H9 (cell line): ENCODE measurements around the gene AEBP2. TPM values are rescaled to one million over a fixed set of nuclear protein-coding genes. Genes with fewer than 3 reads are reported as not detected.

Source experiments
- DNase-seq: peaks from one replicate; pipeline ENCODE4 v3.0.0-alpha.2; 2017
- H2AFZ ChIP-seq: one replicate; pipeline ENCODE4 v1.6.1; 2013; ENCODE audit warnings: mild to moderate bottlenecking, low read length, control low read depth, moderate library complexity
- H2AK5ac ChIP-seq: 2 replicates; pipeline ENCODE4 v1.6.1; 2013; ENCODE audit warnings: low read length, control low read depth, mixed read lengths; ENCODE audit not compliant: insufficient read length
- H2BK120ac ChIP-seq: one replicate; pipeline ENCODE4 v1.6.1; 2013; ENCODE audit warnings: low read depth, mild to moderate bottlenecking, low read length, control low read depth, inconsistent platforms; ENCODE audit not compliant: poor library complexity, severe bottlenecking
- H2BK12ac ChIP-seq: 2 replicates; pipeline ENCODE4 v1.6.1; 2013; ENCODE audit warnings: low read length, control low read depth, mixed read lengths, low read depth; ENCODE audit not compliant: insufficient read length
- H2BK15ac ChIP-seq: 2 replicates; pipeline ENCODE4 v1.6.1; 2013; ENCODE audit warnings: low read depth, low read length, control low read depth
- H2BK20ac ChIP-seq: one replicate; pipeline ENCODE4 v1.6.1; 2013; ENCODE audit warnings: low read depth, mild to moderate bottlenecking, low read length, control low read depth, inconsistent platforms; ENCODE audit not compliant: poor library complexity, severe bottlenecking
- H2BK5ac ChIP-seq: 2 replicates; pipeline ENCODE4 v1.6.1; 2013; ENCODE audit warnings: low read length, control low read depth, mixed read lengths; ENCODE audit not compliant: insufficient read length
- H3K14ac ChIP-seq: 2 replicates; pipeline ENCODE4 v1.6.1; 2013; ENCODE audit warnings: low read length, control low read depth; ENCODE audit not compliant: insufficient read depth
- H3K18ac ChIP-seq: 2 replicates; pipeline ENCODE4 v1.6.1; 2013; ENCODE audit warnings: low read depth, mild to moderate bottlenecking, mixed read lengths, low read length, control low read depth; ENCODE audit not compliant: insufficient read length
- H3K23ac ChIP-seq: 2 replicates; pipeline ENCODE4 v1.6.1; 2013; ENCODE audit warnings: low read length, control low read depth, mixed read lengths, low read depth; ENCODE audit not compliant: insufficient read length
- H3K23me2 ChIP-seq: 2 replicates; pipeline ENCODE4 v1.6.1; 2013; ENCODE audit warnings: low read depth, mild to moderate bottlenecking, mixed read lengths, low read length, control low read depth; ENCODE audit not compliant: insufficient read length, poor library complexity, severe bottlenecking
- H3K27ac ChIP-seq: 2 replicates; pipeline ENCODE4 v1.5.1; 2013; ENCODE audit warnings: low read length, control low read depth, mixed read lengths, low read depth; ENCODE audit not compliant: insufficient read length
- H3K27me3 ChIP-seq: 2 replicates; pipeline ENCODE4 v1.6.1; 2013; ENCODE audit warnings: low read length, control low read depth, inconsistent platforms; ENCODE audit not compliant: insufficient read depth
- H3K4ac ChIP-seq: 2 replicates; pipeline ENCODE4 v1.6.1; 2013; ENCODE audit warnings: low read depth, mild to moderate bottlenecking, control low read depth, inconsistent platforms, low read length, moderate library complexity
- H3K4me1 ChIP-seq: 2 replicates; pipeline ENCODE4 v1.6.1; 2013; ENCODE audit warnings: low read length, control low read depth, inconsistent platforms; ENCODE audit not compliant: insufficient read depth
- H3K4me2 ChIP-seq: 2 replicates; pipeline ENCODE4 v1.6.1; 2013; ENCODE audit warnings: low read length, control low read depth, mixed read lengths; ENCODE audit not compliant: insufficient read length, insufficient read depth
- H3K56ac ChIP-seq: 2 replicates; pipeline ENCODE4 v1.6.1; 2013; ENCODE audit warnings: low read depth, mild to moderate bottlenecking, mixed read lengths, low read length, control low read depth; ENCODE audit not compliant: insufficient read length
- H3K79me1 ChIP-seq: 2 replicates; pipeline ENCODE4 v1.6.1; 2013; ENCODE audit warnings: low read depth, mild to moderate bottlenecking, moderate library complexity, low read length, control low read depth, inconsistent platforms; ENCODE audit not compliant: insufficient read depth, poor library complexity, severe bottlenecking
- H3K79me2 ChIP-seq: 2 replicates; pipeline ENCODE4 v1.6.1; 2013; ENCODE audit warnings: low read length, control low read depth, inconsistent platforms; ENCODE audit not compliant: insufficient read depth
- H3K9ac ChIP-seq: 2 replicates; pipeline ENCODE4 v1.6.1; 2013; ENCODE audit warnings: low read length, control low read depth, mixed read lengths; ENCODE audit not compliant: insufficient read length; ENCODE audit errors: extremely low read depth
- H3K9me3 ChIP-seq: one replicate; pipeline ENCODE4 v1.6.1; 2013; ENCODE audit warnings: low read depth, low read length, inconsistent platforms; ENCODE audit not compliant: control insufficient read depth
- H3T11ph ChIP-seq: one replicate; pipeline ENCODE4 v1.6.1; 2013; ENCODE audit warnings: mild to moderate bottlenecking, low read length, control low read depth, inconsistent platforms
- H4K20me1 ChIP-seq: one replicate; pipeline ENCODE4 v1.6.1; 2013; ENCODE audit not compliant: control insufficient read depth, insufficient read length, insufficient read depth
- H4K5ac ChIP-seq: 2 replicates; pipeline ENCODE4 v1.6.1; 2013; ENCODE audit warnings: low read depth, mild to moderate bottlenecking, mixed read lengths, low read length, control low read depth; ENCODE audit not compliant: insufficient read length
- H4K8ac ChIP-seq: replicated peaks from 2 replicates; pipeline ENCODE4 v1.6.1; 2013; ENCODE audit warnings: low read length, control low read depth, mixed read lengths, low read depth; ENCODE audit not compliant: insufficient read length
- H4K91ac ChIP-seq: 2 replicates; pipeline ENCODE4 v1.6.1; 2013; ENCODE audit warnings: low read depth, mild to moderate bottlenecking, moderate library complexity, mixed read lengths, low read length, control low read depth; ENCODE audit not compliant: insufficient read length
- H3K27ac Mint-ChIP-seq, 3 experiments: 2 replicates in 2 of 3; 3 replicates in 1 of 3; pipeline ENCODE4 v1.8.0; 2020 to 2021; ENCODE audit warnings: mixed read lengths in 3 of 3, mild to moderate bottlenecking in 1 of 3, moderate library complexity in 1 of 3
- H3K27me3 Mint-ChIP-seq: 2 replicates; pipeline ENCODE4 v1.8.0; 2021; ENCODE audit warnings: low read depth, mild to moderate bottlenecking, moderate library complexity, mixed read lengths
- H3K36me3 Mint-ChIP-seq, 3 experiments: 2 replicates in 2 of 3; 3 replicates in 1 of 3; pipeline ENCODE4 v1.8.0; 2020 to 2021; ENCODE audit warnings: low read depth in 3 of 3, mixed read lengths in 3 of 3; ENCODE audit not compliant: insufficient read depth in 1 of 3
- H3K4me1 Mint-ChIP-seq, 2 experiments: 2 replicates each; pipeline ENCODE4 v1.8.0; 2020; ENCODE audit warnings: mixed read lengths in 2 of 2
- H3K4me3 Mint-ChIP-seq, 2 experiments: 2 replicates in 1 of 2; 3 replicates in 1 of 2; pipeline ENCODE4 v1.8.0; 2020 to 2021; ENCODE audit warnings: mild to moderate bottlenecking in 2 of 2, mixed read lengths in 2 of 2, moderate library complexity in 1 of 2
- H3K9me3 Mint-ChIP-seq, 2 experiments: 2 replicates in 1 of 2; 3 replicates in 1 of 2; pipeline ENCODE4 v1.8.0; 2020; ENCODE audit warnings: mild to moderate bottlenecking in 2 of 2, mixed read lengths in 2 of 2, moderate library complexity in 1 of 2
- total RNA-seq: library from RNA; stranded (reverse); gene quantifications from 2 replicates; pipeline ENCODE4 v1.2.1, GENCODE V29; 2021
- TF ChIP-seq, protein P1 (sequence below): fragments of 200-600 bp; sonication (generic); conservative IDR thresholded peaks from 3 replicates; pipeline ENCODE4 v1.8.0; 2021; ENCODE audit warnings: antibody characterized with exemption, mild to moderate bottlenecking

Gene AEBP2
- total RNA-seq, 1 experiment from 2014 or later = 82.8 TPM

GRCh38 chr12:19544353-19544752, 105.1 kb downstream of the AEBP2 start:
- H3K18ac ChIP-seq = no peak overlapping the region
- no peak overlapping the region for H3K56ac ChIP-seq
- DNase-seq = no peak
- H3K4me1 Mint-ChIP-seq = peaks cover 16 to 19% of the 10 kb centered on the region in 2 experiments
- H2BK15ac ChIP-seq = no peak overlapping the region
- H3K9ac ChIP-seq = no peak overlapping the region
- H4K20me1 ChIP-seq = no peaks in the 10 kb centered on the region
- H3K4ac ChIP-seq = no peak overlapping the region
- no peak overlapping the region for H3T11ph ChIP-seq
- no peak overlapping the region for H2BK20ac ChIP-seq
- no peak overlapping the region for H4K5ac ChIP-seq
- H2AFZ ChIP-seq = no peak overlapping the region
- no peak overlapping the region for H2BK120ac ChIP-seq
- no peak overlapping the region for H2BK5ac ChIP-seq
- no peak overlapping the region for H4K91ac ChIP-seq
- TF ChIP-seq, protein P1, sequence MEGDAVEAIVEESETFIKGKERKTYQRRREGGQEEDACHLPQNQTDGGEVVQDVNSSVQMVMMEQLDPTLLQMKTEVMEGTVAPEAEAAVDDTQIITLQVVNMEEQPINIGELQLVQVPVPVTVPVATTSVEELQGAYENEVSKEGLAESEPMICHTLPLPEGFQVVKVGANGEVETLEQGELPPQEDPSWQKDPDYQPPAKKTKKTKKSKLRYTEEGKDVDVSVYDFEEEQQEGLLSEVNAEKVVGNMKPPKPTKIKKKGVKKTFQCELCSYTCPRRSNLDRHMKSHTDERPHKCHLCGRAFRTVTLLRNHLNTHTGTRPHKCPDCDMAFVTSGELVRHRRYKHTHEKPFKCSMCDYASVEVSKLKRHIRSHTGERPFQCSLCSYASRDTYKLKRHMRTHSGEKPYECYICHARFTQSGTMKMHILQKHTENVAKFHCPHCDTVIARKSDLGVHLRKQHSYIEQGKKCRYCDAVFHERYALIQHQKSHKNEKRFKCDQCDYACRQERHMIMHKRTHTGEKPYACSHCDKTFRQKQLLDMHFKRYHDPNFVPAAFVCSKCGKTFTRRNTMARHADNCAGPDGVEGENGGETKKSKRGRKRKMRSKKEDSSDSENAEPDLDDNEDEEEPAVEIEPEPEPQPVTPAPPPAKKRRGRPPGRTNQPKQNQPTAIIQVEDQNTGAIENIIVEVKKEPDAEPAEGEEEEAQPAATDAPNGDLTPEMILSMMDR = no peak
- H4K8ac ChIP-seq = no peak overlapping the region
- no peaks in the 10 kb centered on the region for H3K4me1 ChIP-seq
- no peak overlapping the region for H3K4me2 ChIP-seq
- H3K36me3 Mint-ChIP-seq = no peaks in the 10 kb centered on the region
- H3K27me3 ChIP-seq = no peaks in the 10 kb centered on the region
- no peaks in the 10 kb centered on the region for H3K9me3 ChIP-seq
- H2AK5ac ChIP-seq = no peak overlapping the region
- H3K27ac Mint-ChIP-seq = no peak overlapping the region
- no peaks in the 10 kb centered on the region for H3K23me2 ChIP-seq
- no peak overlapping the region for H3K23ac ChIP-seq
- no peaks in the 10 kb centered on the region for H3K79me2 ChIP-seq
- no peak overlapping the region for H3K27ac ChIP-seq
- no peaks in the 10 kb centered on the region for H3K9me3 Mint-ChIP-seq
- H3K27me3 Mint-ChIP-seq = no peaks in the 10 kb centered on the region
- H3K14ac ChIP-seq = no peak overlapping the region
- no peak overlapping the region for H3K4me3 Mint-ChIP-seq
- no peak overlapping the region for H2BK12ac ChIP-seq
- no peaks in the 10 kb centered on the region for H3K79me1 ChIP-seq
